GM21528 (cell line): Measurements from ENCODE around the gene ATRAID.
"Not testable (repeated sequence)": the region's sequence is repeated elsewhere in the genome, so short reads cannot be mapped to it uniquely, and the experiment has no call there.

Source experiments
- ATAC-seq: cut with Tn5 transposase; IDR thresholded peaks from one replicate; pipeline ENCODE4 v1.9.1; 2021; ENCODE audit warnings: mild to moderate bottlenecking, moderate library complexity; ENCODE audit not compliant: unreplicated experiment, low FRiP score

ATRAID gene

GRCh38 chr2:27191070-27191829 lies 20.6 kb upstream of the ATRAID start:
- ATAC-seq = no peak

DNA sequence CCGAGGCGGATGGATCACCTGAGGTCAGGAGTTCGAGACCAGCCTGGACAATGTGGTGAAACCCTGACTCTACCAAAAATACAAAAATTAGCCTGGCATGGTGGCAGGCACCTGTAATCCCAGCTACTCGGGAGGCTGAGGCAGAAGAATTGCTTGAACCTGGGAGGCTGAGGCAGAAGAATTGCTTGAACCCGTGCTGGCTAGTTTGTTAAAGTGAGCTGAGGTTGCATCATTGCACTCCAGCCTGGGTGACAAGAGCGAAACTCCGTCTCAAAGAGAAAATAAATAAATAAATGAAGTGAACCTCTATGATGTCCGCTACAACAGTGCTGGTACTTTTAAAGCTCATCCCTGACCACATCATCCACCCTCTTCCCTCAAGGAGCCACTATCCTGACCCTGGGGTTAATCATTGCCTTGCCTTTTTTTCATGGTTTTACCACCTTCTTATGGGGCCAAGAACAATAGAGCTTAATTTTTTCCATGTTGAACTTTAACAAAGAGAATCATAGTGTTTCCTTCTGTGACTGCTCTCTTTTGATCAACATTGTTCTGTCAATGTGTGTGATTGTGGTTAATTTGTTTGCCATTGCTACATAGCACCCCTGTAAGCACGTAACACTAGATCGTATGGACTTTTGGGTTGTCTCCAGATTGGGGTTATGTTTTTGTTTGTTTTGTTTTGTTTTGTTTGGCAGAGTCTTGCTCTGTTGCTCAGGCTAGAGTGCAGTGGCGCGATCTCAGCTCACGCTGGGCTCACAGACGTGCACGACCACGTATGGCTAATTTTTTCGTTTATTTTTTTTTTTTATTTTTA lies 17.1 kb upstream of the ATRAID start:
- no peak for ATAC-seq

- ATAC-seq = not testable (repeated sequence)
Observed at GRCh38 chr2:27195799-27196198, 16.0 kb upstream of the ATRAID start.

- not testable (repeated sequence) for ATAC-seq
Observed at GRCh38 chr2:27198068-27198467, 13.8 kb upstream of the ATRAID start.

GRCh38 chr2:27198627-27199026 lies 13.2 kb upstream of the ATRAID start:
- ATAC-seq = no peak

- no peak for ATAC-seq
Observed at GRCh38 chr2:27199241-27199640, 12.6 kb upstream of the ATRAID start.

GRCh38 chr2:27201675-27202074 lies 10.2 kb upstream of the ATRAID start:
- ATAC-seq = no peak

DNA sequence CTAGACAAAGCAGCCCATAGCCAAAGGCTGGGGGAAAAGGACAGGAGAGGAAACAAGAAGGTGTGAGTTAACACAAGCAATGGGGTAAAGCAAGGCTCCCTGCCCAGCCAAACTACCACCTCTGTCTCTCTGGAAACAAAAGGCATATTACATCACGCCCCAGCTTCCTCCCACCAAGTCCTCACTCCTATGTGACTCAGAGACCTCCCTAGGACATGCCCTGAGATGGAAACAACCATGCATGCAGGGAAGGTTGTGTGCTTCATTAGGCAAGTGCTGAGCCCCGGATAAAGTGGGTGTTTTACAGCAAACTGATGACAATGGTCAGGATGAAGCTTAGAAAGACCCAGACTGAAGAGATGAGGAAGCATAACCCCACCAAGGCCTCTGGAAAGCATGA lies 9.0 kb upstream of the ATRAID start:
- no peak for ATAC-seq

DNA sequence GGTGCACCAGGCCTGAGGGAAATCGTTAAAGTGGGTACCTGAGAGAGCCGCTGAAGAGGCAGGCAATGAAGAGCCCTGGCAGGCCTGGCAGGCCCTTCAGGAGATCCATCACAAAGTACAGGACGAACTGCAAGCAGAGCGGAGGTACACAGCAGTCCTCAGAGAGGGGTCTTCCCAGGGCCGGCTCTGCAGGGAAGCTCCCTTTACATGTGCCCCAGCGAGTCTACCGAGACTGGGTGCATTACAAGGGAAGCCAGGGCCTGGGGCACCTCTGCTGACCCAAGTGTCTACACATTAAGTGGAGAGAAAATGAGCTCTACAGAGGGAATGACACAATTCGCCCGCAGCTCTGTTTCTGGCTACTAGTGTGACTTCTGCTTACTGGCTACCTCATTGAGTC lies 8.1 kb upstream of the ATRAID start:
- ATAC-seq = no peak

DNA sequence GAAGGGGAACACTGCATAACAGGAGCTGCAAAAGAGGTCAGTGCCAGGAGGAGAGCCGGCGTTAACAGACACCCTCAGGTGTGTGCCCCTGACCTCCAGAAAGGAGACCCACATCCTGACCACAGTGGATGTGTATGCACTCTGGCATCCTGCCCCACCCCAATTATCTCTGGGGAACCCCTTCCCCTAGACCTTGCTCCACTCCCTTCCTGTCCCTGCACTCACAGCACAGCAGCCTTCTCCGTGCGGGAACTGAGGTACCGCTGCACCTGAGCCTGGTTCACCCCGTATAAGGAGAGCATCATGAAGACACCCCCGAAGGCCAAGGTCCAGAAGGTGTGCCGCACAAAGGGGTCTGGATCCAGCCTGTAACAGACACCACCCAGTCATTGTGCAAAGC lies 7.3 kb upstream of the ATRAID start:
- no peak for ATAC-seq

DNA sequence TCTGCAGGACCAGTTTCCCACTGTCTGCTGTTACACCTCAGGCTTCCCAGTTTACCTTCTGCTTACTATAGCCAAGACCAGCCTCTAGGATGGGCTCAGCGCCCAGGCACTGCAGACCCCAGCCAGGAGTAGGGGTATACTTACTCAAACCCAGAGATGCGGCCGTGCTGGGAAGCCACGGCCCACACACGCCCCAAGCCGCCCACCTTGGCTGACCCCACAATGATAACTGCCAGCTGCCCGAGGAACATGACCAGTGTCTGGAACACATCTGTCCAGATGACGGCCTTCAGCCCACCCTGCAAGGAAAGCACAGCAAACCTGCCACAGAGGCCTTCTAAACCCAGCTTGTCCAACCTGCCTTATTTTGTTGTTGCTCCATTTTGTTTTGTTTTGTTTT lies 6.6 kb upstream of the ATRAID start:
- ATAC-seq = no peak

- no peak for ATAC-seq
Observed at GRCh38 chr2:27206346-27206745, 5.5 kb upstream of the ATRAID start.

GRCh38 chr2:27208486-27209050 lies 3.3 kb upstream of the ATRAID start:
- ATAC-seq = no peak

DNA sequence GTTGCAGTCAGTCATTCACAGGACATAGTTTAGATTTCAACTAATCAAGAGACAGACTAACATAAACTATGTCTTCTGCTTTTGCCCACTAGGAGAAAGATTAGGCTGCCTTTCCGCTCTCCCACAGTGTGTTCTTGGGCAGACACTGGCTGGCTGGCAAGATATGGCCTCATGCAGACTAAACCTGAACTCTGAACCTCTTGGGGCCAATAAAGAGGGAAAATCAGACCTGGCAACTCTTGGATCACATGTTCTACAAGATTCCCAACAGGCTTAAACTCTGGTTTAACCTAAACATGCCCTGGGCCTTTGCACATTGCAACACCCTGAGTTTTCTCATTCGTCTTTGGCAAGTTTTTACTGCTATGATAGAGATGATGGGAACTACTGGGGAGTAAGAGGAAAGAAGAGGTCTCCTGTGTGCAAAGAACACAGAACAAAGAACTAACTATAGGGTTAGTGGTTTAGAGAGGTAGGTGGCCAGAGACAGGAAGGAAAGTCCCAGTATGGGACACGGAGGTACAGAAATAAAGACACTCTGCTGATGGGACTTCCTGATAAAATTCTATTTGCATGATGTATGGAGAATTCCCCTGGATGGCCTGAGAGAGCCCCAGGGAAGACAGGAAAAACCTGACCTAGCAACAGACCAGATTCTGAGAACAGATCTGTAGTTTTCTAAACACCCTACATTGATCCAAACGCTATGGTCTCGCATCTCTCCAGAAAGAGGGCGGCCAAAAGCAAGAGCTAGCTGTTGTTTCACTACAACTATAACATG lies 2.0 kb upstream of the ATRAID start:
- ATAC-seq = no peak

GRCh38 chr2:27211241-27211942 lies 449 bp upstream of the ATRAID start:
- ATAC-seq = peak; percentile 11

- peak; percentile 9 for ATAC-seq
Observed at GRCh38 chr2:27212626-27213471, 1.0 kb downstream of the ATRAID start.

DNA sequence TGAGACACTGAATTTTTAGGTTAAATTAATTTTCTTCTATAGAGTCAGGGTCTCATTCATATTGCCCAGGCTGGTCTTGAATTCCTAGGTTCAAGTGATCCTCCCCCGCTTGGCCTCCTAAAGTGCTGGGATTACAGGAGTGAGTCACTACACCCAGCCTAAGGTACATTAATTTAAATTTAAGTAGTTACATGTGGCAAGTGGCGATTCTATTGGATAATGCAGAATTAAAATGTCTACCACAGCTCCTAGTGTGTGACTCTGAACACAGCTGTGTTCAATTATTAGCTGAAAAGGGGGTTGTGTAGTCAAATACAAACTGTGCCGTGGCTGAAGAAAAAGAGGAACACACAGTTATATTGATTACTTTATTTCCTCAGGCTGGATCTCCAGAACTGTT lies 3.1 kb downstream of the ATRAID start:
- ATAC-seq = no peak

- ATAC-seq = no peak
Observed at GRCh38 chr2:27216416-27217137, 4.7 kb downstream of the ATRAID start.
